HG03575 (cell line): ENCODE data around the gene LIAS.
"Not testable (repeated sequence)": the region's sequence is repeated elsewhere in the genome, so short reads cannot be mapped to it uniquely, and the experiment has no call there.

Experiments used
- ATAC-seq: cut with Tn5 transposase; IDR thresholded peaks from one replicate; pipeline ENCODE4 v1.9.1; 2021; ENCODE audit not compliant: unreplicated experiment, insufficient number of reproducible peaks, low FRiP score; ENCODE audit errors: extremely low read depth

The LIAS gene

DNA sequence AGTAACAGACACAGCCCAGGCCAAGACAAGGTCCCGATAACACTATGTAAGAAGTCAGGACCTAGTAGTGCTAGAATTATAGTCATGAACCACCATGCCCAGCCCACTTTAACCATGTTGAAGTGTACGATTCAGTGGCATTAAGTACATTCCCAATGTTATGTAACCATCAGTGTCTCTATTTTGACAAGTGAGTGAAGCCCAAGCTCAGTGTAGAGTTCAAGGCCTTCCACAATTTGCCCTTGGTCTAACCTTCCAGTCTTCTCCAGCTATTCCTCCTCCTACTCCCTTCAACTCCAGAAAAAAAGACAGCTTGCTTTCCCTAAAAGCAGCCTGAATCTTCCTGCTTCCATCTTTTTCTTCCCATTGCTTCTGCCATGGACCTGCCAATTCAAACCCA, 31.5 kb downstream of the LIAS start:
- ATAC-seq, result no peak

DNA sequence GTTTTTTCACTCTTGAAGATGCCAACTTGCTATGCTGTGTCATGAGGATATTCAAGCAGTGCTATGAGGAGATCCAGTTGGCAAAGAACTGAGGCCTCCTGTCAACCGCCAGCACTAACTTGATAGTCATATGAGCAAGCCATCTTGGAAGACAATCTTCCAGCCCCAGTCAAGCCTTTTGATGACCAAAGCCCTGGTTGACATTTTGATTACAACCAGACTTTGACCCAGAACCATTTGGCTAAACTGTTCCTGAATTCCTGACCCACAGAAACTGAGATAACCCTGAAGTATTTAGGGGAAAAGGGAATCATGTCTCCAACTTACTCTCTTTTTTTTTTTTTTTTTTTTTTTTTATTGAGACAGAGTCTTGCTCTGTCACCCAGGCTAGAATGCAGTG, 35.5 kb downstream of the LIAS start:
- ATAC-seq, result no peak

DNA sequence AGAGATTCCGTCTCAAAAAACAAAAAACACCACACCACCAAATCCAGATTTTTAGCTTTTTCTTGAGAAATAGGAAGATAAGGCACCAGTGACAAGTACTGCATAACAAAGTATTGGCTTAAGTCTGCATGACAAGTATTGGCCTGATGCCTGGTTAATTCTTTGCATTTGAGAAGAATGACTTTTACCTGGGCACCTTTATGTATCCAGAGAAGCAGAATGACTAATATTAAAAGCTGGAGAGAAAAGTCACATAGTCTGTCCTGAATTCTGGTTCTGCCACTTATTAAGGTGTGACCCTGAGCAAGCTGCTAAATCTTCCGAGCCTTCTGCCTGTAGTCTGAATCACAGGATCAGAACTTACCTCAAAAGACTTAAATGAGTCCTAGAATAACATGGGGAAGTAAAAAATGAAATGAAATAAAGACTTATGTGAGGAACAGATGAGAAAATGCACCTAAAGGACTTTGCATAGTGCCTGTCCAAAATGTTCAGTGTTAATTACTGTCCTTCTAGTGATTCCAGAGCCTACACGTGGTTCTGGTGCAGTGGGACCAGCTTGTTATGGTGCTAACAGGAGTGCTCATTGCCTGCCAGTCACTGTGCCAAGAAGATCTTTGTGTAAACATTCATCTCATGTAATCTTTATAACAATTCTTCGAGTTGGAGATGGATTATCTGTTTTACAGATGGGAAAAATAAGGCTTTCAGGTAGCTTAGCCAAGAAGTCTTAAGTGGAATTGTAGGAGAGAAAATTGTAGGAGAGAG, 36.8 kb downstream of the LIAS start:
- no peak for ATAC-seq

DNA sequence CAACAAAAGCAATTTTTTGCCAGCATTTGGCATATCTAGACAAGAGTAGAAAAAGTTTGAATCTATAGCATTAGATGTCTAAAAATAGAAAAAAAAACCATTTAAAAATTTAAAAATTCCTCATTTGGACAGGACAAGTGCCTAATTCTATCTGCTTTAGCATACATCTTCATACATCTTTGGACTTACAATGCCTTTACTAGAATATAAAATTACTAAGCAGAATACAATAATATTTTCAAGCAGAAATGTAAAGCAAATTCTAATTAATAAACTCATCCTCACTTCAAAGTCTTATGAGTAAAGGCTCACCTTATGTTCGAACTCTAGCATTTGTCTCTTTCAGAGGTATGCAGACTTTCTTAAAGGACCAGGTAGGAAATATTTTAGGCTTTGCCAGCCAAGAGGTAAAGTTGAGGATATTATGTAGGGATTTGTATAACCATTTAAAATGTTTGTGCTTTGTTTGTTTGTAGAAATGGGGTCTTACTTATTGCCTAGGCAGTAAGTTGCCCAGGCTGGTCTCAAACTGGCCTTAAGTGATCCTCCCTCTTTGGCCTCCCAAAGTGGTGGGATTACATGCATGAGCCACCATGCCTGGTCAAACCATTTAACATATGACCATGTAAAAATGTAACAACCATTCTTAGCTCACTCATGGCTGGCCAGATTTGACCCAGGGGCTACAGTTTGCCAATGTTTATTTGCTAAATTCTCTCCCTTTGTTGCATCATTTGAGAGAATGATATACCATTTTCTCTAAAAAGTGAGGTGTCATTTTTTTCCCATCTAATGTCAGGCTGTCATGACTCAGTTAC, 39.3 kb downstream of the LIAS start:
- ATAC-seq, result no peak

DNA sequence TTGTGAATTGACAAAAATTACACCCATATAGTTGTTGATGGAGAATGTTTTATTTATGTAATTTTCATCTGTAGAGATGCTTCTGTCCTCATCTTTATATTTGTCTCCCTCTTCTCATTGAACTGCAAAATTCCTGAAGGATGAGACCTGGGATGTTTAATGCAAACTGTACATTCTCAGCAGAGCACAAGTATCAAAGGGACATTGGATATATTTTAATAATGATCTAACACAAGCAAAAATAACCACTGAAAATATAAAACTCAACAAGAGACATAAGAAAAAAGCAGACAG, 39.8 kb downstream of the LIAS start:
- ATAC-seq, result no peak

DNA sequence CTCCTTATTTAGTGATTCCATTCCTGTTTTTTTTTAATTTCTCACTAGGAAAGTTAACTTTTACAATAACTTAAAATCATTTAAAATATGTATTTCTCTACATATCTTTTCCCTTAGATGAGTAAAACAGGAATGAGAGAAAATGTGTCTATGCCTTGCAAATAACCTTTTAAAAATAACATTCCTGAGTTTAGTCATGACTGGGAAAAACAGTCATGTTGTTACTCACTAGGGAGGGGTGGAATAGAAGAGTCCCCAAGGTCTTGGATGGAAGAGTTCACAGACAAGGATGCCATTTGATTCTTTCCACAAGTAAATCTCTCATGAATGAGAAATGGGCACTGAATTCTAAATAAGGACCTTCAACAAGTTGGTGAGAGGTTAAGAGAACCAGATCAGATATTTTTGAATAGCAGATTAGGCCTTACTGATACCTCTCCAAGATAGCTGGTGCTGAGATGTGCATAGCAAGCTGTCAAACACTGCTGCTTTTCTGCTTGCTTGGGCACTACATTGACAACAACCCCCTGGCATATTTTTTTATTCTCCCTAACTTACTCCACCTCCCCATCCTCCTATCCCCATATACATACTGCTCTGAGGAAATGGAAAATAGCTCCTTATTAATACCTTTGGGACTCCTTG, 43.3 kb downstream of the LIAS start:
- ATAC-seq, result no peak

DNA sequence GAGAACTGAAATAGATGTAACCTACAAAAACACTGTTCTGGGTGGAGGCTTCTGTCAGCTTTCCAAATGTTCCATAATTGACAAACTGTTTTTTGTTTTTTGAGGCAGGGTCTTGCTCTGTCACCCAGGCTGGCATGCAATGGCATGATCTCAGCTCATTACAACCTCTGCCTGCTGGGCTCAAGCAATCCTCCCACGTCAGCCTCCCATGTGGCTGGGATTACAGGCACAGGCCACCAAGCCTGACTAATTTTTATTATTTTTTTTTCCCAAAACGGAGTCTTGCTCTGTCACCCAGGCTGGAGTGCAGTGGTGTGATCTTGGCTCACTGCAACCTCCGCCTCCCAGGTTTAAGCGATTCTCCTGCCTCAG, 43.8 kb downstream of the LIAS start:
- not testable (repeated sequence) for ATAC-seq

DNA sequence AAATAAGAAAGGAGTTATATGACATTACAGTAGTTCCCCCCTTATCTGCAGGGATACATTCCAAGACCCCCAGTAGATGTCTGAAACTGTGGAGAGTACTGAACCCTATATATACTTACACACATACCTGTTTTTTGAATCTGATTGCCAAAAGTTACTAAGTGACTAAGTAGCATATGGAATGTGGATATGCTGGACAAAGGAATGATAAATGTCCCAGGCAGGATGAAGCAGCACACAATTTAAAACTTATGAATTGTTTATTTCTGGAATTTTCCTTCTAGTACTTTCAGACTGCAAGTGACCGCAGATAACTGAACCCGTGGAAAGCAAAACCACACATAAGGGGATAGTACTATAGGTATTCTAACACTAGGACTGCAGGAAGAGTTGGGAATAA, 45.7 kb downstream of the LIAS start:
- ATAC-seq, result no peak

DNA sequence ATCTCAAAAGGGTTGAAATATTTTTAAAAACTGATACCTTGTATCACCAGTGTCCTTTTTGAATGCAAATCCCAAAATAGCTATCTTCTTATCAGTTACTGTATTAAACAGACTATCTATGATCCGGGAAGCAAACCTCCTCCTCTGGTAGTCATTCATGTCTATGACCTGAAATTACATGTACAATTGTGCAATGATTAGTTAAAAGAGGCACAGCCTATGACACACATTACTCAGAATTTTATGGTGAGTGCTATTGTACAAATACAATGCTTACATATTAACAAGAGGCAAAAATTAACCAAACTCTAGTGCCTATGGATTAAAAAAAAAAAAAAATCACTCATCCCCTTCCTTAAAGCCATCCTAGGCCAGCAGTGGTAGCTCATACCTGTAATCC, 46.7 kb downstream of the LIAS start:
- no peak for ATAC-seq

DNA sequence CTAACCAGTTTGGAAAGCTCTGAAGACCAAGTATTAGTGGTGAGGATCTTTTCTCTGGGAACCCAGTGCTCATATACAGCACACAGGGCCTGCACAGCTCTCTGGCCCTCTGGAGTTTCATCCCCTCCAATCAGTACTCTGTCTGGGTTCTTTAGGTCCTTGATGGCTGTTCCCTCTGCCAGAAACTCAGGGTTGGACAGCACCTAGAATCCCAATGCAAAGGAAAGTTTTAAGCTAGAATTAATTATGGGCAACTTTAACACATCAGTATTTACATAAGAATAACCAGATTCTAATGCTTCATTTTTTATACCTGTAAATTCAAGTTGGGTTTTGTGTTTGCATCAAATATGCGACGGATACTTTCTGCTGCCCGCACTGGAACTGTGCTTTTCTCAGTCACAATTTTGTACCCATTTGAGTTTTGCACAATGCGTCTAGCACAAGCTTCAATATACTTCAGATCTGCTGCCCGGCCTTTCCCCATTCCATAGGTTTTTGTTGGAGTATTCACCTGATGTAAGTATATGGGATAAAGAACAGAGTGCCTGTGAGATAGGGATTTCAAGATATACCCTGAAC, 51.6 kb downstream of the LIAS start:
- no peak for ATAC-seq

DNA sequence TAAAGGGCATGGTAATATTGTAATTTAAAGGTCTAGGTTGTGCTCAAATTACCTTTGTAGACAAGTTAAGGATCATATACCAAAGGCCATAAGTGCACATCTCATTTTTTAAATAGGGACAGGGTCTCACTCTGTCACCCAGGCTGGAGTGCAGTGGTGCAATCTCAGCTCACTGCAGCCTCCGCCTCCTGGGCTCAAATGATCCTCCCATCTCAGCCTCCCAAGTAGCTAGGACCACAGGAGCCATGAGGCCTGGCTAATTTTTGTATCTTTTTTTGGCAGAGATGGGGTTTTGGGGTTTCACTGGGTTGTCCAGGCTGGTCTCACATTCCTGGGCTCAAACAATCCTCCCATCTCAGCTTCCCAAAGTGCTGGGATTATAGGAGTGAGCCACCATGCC, 55.4 kb downstream of the LIAS start:
- ATAC-seq, result not testable (repeated sequence)

DNA sequence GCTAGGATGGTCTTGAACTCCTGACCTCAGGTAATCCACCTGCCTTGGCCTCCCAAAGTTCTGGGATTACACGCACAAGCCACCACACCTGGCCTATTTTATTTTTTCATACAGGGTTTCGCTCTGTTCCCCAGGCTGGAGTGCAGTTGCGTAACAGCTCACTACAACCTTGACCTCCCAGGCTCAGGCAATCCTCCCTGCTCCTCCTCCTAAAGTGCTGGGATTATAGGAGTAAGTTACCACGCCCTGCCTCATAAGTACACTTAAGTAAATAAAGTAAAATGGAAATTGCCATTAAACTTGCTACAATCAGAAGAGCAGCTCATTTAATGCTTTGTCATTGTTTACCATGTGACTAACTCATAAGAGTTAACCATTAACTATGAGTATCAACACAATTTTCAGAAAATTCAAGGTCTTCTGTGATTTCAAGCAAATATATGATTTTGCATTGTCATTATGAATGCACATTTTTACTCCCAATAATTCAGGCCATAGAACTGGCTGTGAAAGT, 56.1 kb downstream of the LIAS start:
- no peak for ATAC-seq

DNA sequence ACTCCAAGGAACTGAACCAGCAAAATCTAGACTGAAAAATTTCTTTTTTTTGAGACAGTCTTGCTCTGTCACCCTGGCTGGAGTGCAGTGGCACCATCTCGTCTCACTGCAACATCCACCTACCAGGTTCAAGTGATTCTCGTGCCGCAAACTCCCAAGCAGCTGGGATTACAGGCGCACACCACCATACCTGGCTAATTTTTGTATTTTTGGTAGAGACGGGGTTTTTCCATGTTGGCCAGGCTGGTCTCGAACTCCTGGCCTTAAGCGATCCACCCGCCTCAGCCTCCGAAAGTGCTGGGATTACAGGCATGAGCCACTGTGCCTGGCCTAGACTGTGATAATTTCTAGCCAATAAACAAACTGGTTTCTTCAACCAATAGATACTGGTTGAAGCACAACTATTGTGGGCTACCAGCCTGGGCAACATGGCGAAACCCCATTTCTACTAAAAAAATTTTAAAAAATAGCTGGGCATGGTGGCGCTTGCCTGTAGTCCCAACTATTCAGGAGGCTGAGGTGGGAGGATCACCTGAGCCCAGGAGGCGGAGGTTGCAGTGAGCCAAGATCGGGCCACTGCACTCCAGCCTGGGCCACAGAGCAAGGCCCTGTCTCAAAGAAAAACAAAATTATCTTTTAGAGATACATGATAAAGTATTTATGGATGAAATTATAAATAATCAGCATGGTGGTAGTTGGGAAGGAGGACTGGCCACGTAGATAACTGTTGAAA, 57.0 kb downstream of the LIAS start:
- ATAC-seq, result not testable (repeated sequence)

DNA sequence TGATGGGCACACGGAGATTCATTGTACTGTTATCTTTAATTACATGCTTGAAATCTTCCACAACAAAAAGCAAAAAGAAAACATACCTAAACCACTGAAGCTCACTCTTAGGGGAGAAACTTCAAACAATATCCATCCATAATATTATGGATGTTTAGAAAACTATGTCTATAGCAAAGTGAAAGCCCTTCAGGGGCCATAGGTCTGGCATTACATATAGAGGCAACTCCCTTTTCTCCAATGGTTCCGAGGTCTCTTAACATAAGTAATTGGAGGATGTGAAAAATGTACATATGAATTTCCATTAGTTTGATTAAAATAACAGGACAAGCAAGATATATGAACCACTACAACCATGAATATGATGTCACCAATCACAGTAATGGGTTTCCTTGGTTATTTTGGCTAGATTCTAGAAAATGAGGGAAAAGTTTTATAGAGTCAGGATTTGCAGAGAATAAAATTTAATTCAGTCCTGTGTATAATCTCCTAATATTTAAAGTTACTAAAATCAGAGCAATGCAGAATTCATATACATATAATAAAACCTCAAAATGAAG, 57.6 kb downstream of the LIAS start:
- ATAC-seq, result no peak

DNA sequence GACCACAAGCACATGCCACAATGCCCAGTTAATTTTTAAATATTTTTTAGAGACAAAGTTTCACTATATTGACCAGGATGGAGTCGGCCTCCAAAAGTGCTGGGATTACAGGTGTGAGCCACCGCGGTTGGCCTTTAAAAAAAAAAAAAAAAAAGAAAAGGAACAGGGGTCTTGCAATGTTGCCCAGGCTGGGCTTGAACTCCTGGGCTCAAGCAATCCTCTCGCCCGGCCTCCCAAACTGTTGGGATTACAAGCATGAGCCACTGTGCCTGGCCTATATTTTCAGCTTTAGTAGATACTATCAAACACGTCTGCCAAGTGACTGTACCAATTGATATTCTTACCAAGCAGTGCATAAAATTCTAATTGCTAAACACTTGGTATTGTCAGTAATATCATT, 59.6 kb downstream of the LIAS start:
- ATAC-seq, result no peak

DNA sequence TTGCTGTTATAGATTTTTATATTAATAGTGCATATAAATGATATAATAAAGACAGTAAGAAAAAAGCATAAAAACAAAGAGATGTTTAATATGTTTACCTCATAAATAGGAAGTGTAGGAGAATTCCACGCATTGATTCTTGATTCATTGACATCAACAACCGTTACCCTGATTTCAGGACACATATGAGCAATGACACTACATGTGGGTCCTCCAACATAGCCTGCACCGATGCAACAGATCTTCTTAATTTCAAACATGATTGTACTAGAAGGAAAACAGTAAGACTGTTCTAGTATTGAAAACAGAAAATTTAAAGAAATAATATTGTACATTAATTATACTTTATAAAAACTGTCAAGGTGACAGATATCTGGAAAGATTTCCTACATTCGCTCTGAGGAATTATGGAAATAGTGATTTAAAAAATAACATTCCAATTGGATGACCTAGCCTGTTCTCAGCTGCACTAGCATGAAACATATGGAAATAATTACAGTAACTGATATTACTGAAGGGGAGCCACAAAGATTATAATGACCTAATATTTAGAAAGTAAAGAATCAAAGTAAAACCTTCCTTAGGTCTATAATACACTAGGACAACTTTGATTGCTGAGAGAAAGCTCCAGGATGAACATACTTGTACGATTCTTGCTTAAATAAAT, 62.5 kb downstream of the LIAS start:
- ATAC-seq, result no peak

DNA sequence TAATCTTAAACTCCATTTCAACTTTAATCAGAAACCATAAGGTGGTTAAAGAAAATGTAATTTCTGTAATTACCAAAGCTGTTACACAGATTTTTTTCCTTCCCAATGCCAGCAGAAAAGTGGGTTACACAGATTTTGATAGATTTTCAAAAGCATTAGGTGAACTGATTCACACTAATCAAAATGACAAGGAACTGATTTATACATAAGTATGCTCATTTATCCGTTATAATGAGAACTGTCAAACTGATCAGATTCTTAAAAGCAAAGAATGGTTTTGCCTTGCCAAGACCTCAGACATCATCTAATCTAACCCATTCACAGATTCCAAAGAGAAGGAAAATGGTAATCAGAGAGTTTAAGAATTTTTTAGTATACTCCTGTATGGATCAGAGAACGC, 63.2 kb downstream of the LIAS start:
- ATAC-seq, result no peak

DNA sequence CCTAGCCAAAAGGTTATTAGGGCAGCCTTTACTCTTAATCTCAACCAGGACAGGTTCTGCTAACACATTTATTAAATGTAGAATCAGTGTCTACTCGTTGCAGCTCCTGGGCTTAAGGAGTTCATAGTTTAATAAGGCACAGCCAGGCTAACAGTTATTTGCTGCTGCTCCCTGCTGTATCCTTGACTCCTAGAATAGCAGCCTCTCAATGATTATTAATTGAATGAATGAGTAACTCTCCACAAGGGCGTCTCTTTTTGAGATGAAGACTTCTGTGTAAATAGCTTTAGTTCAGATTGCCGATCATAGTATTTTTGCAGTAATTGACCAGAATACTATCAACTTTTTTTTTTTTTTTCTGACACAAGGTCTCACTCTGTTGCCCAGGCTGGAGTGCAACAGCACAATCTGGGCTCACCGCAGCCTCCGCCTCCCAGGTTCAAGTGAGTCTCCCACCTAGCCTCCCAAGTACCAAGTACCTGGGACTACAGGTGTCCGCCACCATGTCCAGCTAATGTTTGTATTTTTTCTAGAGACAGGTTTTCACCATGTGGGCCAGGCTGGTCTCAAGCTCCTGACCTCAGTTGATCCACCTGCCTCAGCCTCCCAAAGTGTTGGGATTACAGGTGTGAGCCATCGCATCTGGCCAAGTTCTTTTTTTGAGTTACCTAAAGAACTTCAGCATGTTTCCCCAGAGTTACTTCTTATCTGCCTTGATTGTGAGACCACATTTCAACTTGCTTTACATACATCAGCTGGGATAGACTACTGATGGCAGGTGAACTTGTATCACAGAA, 65.5 kb downstream of the LIAS start:
- no peak for ATAC-seq
